SJSA1 (cell line): ENCODE results near the gene SCP2. TPM values are rescaled to one million over a fixed set of nuclear protein-coding genes. Genes with fewer than 3 reads are reported as not detected.
A peak's percentile ranks its signal among the peaks of the same experiment; 100 is the strongest.

ENCODE experiments used
- DNase-seq, 2 experiments: peaks; one replicate each; pipeline ENCODE4 v3.0.0-alpha.2; 2015 to 2020; ENCODE audit warnings: low spot score in 2 of 2, low read depth in 1 of 2
- H3K27ac ChIP-seq: fragments of 250-450 bp; sonication (Bioruptor Pico); 2 replicates; pipeline ENCODE4 v1.5.1; 2020; ENCODE audit warnings: mild to moderate bottlenecking, moderate library complexity
- H3K27me3 ChIP-seq: fragments of 250-450 bp; sonication (Bioruptor Pico); replicated peaks from 2 replicates; pipeline ENCODE4 v1.5.1; 2020; ENCODE audit warnings: mild to moderate bottlenecking, moderate library complexity
- H3K36me3 ChIP-seq: fragments of 250-450 bp; sonication (Bioruptor Pico); 2 replicates; pipeline ENCODE4 v1.5.1; 2020; ENCODE audit warnings: mild to moderate bottlenecking
- H3K4me1 ChIP-seq: fragments of 250-450 bp; sonication (Bioruptor Pico); replicated peaks from 2 replicates; pipeline ENCODE4 v1.6.1; 2021; ENCODE audit warnings: mild to moderate bottlenecking
- H3K4me3 ChIP-seq: fragments of 250-450 bp; sonication (Bioruptor Pico); 2 replicates; pipeline ENCODE4 v1.5.1; 2020; ENCODE audit warnings: mild to moderate bottlenecking
- H3K9me3 ChIP-seq: fragments of 250-450 bp; sonication (Bioruptor Pico); replicated peaks from 2 replicates; pipeline ENCODE4 v1.5.1; 2020; ENCODE audit warnings: mild to moderate bottlenecking
- total RNA-seq: library from RNA; depleted of rRNA; stranded (reverse); fragments of >200 nt; shearing (Covaris generic); gene quantifications from 2 replicates; pipeline ENCODE4 v1.2.3, GENCODE V29; 2014

The SCP2 gene
- total RNA-seq, 1 experiment from 2014 or later, result 288 TPM

GRCh38 chr1:53043271-53043670, 116.2 kb downstream of the SCP2 start:
- peak overlapping the region; percentile 72 for H3K27ac ChIP-seq
- peak; percentile 54 to 89 for DNase-seq
- no peaks in the 10 kb centered on the region for H3K9me3 ChIP-seq
- no peaks in the 10 kb centered on the region for H3K27me3 ChIP-seq
- H3K36me3 ChIP-seq, result peaks cover 37% of the 10 kb centered on the region
- H3K4me1 ChIP-seq, result peaks cover 55% of the 10 kb centered on the region
- H3K4me3 ChIP-seq, result no peak overlapping the region

- Histone ChIP-seq H3K4me1 (peaks cover 60% of the 10 kb centered on the region), H3K27ac (no peak overlapping the region; the same call in 1 of the 2 replicates), H3K36me3 (peaks cover 37% of the 10 kb centered on the region), H3K4me3 (no peak overlapping the region), H3K27me3 (no peaks in the 10 kb centered on the region), H3K9me3 (no peaks in the 10 kb centered on the region)
- no peak for DNase-seq
Observed at GRCh38 chr1:53044926-53045325, 117.8 kb downstream of the SCP2 start.

DNA sequence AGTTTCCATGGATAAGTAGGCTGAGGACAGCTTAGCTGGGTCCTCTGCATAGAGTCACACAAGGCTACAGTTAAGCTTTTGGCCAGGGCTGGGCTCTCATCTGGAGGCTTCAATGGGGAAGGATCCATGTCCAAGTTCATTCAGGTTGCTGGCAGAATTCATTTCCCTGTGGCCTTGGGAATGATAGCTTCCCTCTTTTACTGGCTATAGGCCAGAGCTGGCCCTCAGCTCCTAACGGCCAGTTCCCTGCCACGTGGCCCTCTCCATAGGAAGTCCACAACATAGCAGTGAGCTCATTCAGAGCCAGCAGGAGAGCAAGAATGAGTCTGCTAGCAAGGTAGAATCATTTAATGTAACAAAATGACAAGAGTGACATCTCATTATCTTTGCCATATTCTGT, 119.9 kb downstream of the SCP2 start:
- Histone ChIP-seq H3K27ac (peak overlapping the region; percentile 66), H3K9me3 (no peaks in the 10 kb centered on the region), H3K36me3 (peaks cover 38% of the 10 kb centered on the region), H3K4me3 (no peak overlapping the region), H3K27me3 (no peaks in the 10 kb centered on the region), H3K4me1 (peaks cover 60% of the 10 kb centered on the region)
- peak; percentile 34 to 53 for DNase-seq

DNA sequence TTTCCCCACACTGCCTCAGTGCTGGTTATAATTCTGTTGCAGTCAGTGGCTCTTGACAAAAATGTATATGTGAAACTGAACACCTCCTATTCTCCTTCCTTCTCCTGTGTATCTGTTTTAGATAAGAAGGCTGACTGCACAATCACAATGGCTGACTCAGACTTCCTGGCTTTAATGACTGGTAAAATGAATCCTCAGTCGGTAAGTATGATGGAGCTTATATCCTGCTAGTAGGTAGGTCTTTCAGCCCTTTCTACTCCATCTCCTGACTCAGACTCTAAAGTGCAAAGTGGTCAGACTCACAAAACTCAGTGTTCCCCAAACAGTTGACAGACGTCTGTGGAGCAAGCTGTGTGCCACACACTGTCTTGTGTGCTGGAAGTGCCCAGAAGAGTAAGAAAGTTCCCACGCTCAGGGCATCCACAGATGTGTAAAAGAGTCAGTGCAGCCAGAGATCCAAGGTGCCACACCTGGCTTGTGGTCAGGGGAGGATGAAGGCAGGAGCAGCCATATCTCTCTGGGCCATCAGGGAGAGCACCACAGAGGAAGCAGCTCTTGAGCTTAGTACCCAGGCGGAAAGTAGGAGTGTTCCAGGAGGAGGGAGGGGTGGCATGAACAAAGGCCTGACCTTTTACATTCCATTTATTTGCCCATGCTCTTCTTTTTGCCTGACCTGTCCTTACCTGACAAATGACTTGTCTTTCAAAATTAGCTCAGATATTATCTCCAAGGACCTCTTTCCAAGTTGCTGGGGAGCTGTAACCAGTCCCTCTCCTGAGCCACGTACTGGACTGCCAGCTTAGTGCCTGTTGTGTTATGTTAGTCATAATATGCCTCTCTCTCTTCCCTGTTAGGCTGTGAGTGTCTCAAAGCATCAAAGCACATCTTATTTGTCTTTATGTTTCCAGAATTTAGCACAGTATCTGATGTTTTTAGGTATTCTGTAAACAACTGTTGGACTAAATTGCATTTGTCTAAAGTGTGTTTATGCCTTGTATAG, 121.0 kb downstream of the SCP2 start:
- Histone ChIP-seq H3K4me3 (no peak overlapping the region), H3K4me1 (peaks cover 52% of the 10 kb centered on the region), H3K36me3 (peaks cover 43% of the 10 kb centered on the region), H3K27ac (peak overlapping the region; percentile 66), H3K27me3 (no peaks in the 10 kb centered on the region), H3K9me3 (no peaks in the 10 kb centered on the region)
- peak in 1 of 2 experiments; percentile 68 for DNase-seq

DNA sequence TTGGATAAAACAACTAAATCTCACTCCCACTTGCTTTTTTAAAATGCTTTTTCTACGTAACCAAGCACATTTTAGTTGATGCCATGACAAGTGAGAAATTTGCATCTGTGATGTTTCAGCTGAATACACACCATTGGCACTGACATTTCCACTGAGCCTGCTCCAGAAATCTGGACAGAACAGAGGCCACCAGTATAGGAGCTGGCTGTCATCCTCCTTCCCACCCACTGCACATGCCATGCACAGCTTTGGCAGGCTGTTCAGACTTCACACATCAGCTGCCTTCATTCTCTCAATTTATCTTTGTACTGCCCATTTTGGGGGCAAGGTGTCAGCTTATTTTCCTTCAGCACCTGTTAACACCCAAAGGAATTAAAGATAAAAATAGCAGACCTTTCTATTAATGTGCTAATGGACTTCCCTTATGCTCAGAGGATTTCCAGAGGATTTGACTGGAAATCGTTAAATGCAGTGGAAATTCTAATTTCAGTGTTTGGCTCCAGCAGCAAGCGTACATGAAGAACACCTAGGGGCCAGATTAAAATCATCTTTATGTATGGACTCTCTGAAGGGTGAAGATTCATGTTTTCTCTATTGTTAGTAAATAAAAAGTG, 122.0 kb downstream of the SCP2 start:
- peaks cover 42% of the 10 kb centered on the region for H3K4me1 ChIP-seq
- no peaks in the 10 kb centered on the region for H3K9me3 ChIP-seq
- H3K27me3 ChIP-seq, result no peaks in the 10 kb centered on the region
- DNase-seq, result no peak
- no peak overlapping the region for H3K4me3 ChIP-seq
- H3K27ac ChIP-seq, result no peak overlapping the region; the same call in 1 of the 2 replicates
- peaks cover 47% of the 10 kb centered on the region for H3K36me3 ChIP-seq

- Histone ChIP-seq H3K4me3 (no peak overlapping the region), H3K9me3 (no peaks in the 10 kb centered on the region), H3K36me3 (peaks cover 47% of the 10 kb centered on the region), H3K27me3 (no peaks in the 10 kb centered on the region), H3K4me1 (peaks cover 37% of the 10 kb centered on the region), H3K27ac (no peak overlapping the region; the same call in 1 of the 2 replicates)
- no peak for DNase-seq
Observed at GRCh38 chr1:53049574-53049967, 122.5 kb downstream of the SCP2 start.

DNA sequence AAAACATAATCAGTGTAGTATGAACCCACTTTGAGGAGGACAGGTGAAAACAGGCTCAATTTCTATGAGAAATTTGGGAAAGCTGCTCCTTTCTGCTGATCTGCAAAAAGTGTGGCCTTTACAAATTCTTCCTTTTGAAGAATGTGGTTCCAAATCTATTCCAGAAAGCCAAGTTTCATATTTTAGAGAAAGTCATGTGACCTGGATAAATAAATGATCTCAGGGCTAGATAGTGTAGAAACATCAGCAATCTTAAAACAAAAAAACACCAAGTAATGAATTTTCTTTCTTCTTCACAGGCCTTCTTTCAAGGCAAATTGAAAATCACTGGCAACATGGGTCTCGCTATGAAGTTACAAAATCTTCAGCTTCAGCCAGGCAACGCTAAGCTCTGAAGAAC, 123.2 kb downstream of the SCP2 start:
- Histone ChIP-seq H3K4me3 (no peak overlapping the region), H3K36me3 (peaks cover 46% of the 10 kb centered on the region), H3K4me1 (peaks cover 30% of the 10 kb centered on the region), H3K27me3 (no peaks in the 10 kb centered on the region), H3K27ac (no peak overlapping the region), H3K9me3 (no peaks in the 10 kb centered on the region)
- no peak for DNase-seq

- Histone ChIP-seq H3K4me1 (peaks cover 21% of the 10 kb centered on the region), H3K4me3 (no peak overlapping the region), H3K27me3 (no peaks in the 10 kb centered on the region), H3K27ac (no peak overlapping the region), H3K36me3 (peaks cover 43% of the 10 kb centered on the region), H3K9me3 (no peaks in the 10 kb centered on the region)
- no peak for DNase-seq
Observed at GRCh38 chr1:53051676-53052075, 124.6 kb downstream of the SCP2 start.

DNA sequence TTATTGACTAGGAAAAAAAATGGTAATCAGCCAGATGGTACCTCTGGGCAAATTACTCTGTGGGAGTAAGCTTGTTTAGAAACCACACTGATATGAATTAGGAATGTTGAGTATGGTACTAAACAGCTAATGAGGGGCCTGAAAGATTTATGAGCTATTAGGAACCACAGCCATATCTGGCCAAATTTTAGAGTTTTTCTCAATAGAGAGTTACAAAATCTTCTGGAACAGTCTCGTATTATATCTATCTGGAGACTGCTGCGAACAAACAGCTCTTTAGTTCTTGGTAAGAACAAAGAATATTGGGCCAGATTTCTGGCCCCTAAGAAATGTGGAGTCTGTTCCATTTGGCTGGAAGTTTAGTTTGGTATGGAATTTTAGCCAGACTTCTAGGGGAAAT, 130.1 kb downstream of the SCP2 start:
- H3K4me3 ChIP-seq, result no peak overlapping the region
- no peaks in the 10 kb centered on the region for H3K9me3 ChIP-seq
- peaks cover 11% of the 10 kb centered on the region for H3K36me3 ChIP-seq
- no peak for DNase-seq
- H3K27me3 ChIP-seq, result no peaks in the 10 kb centered on the region
- H3K4me1 ChIP-seq, result peaks cover 5% of the 10 kb centered on the region
- no peak overlapping the region for H3K27ac ChIP-seq

DNA sequence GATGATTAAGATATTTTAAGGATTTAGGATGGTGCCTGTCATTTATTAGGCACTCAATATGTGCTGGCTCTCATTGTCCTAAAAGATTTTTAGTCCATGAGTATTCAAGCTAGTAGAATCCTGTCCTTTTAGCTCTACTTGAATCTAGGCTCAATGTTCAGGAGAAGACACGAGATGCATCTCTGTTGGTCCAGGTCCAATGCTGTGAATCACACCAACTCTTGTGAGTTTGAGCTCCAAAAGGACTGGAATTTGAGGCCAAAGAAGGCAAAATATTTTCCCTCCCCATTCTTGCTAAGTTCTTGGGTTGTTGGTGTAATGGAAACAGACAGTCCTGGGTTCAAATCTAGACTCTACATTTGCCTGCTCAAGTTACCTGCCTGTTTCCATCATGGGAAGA, 133.5 kb downstream of the SCP2 start:
- no peaks in the 10 kb centered on the region for H3K36me3 ChIP-seq
- no peak for DNase-seq
- no peaks in the 10 kb centered on the region for H3K9me3 ChIP-seq
- no peak overlapping the region for H3K27ac ChIP-seq
- no peak overlapping the region for H3K4me3 ChIP-seq
- peaks cover 13% of the 10 kb centered on the region for H3K4me1 ChIP-seq
- H3K27me3 ChIP-seq, result no peaks in the 10 kb centered on the region

- peaks cover 13% of the 10 kb centered on the region for H3K4me1 ChIP-seq
- DNase-seq, result no peak
- no peak overlapping the region for H3K27ac ChIP-seq
- no peaks in the 10 kb centered on the region for H3K36me3 ChIP-seq
- no peaks in the 10 kb centered on the region for H3K9me3 ChIP-seq
- H3K27me3 ChIP-seq, result no peaks in the 10 kb centered on the region
- H3K4me3 ChIP-seq, result peak overlapping the region; percentile 50
Observed at GRCh38 chr1:53061123-53061858, 134.2 kb downstream of the SCP2 start.

DNA sequence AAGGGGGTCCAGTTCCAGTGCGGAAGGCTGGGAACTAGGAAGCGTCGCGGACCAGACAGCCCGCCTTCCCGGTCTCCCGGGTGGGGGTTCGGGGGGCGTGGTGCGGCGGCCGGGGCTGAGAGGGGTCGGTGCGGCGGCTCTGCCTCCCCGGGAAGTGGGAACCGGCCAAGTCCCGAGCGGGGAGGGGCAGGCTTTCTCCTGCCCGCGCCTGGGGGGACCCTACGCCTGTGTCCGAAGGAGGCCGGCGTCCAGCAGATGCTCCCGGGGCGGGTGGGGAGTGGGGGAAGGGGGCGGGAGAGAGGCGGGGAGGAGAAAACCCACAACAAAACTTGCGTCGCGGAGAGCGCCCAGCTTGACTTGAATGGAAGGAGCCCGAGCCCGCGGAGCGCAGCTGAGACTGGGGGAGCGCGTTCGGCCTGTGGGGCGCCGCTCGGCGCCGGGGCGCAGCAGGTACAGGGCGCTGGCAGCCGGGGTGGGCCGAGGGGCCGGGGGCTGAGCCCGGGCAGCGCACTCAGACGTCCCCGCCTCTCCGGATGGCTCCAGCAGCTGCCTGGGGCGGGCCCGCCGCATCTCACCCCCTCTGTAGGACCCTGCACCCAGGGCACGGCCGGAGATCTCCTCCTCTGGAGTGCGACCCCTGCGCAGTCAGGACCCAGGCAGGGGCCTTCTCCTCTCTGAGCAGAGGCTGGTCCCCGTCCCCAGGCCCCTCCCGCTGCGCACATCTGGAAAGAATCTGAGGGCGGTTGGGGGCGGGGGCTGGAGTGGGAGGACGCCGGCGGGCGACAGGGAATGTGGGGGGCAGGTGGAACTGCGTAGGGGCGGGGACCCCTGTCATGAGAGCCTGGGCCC, 135.0 kb downstream of the SCP2 start, which contains the start of gene PODN:
PODN (plus strand) TSS at position 355 of the 849 bp plus-strand sequence. CDS start 7,643 bp downstream, outside the sequence.
- Histone ChIP-seq H3K36me3 (no peaks in the 10 kb centered on the region), H3K4me1 (peaks cover 13% of the 10 kb centered on the region), H3K9me3 (no peaks in the 10 kb centered on the region), H3K27ac (no peak within 1 kb of the TSS), H3K4me3 (peak within 1 kb of the TSS; percentile 50), H3K27me3 (no peaks in the 10 kb centered on the region)
- DNase-seq, result peak in 1 of 2 experiments; percentile 48
